HepG2 (cell line): ENCODE data around the gene C17orf75. TPM values are rescaled to one million over a fixed set of nuclear protein-coding genes. Genes with fewer than 3 reads are reported as not detected.

Experiments used
- FOXA3 ChIP-seq: IDR thresholded peaks from 2 replicates; pipeline ENCODE4 v1.6.1; 2016; ENCODE audit warnings: missing genetic modification reagents, missing compliant biosample characterization
- GATA4 ChIP-seq: sonication (generic); IDR thresholded peaks from 2 replicates; pipeline ENCODE4 v1.6.1; 2016; ENCODE audit warnings: antibody characterized with exemption, low read depth, borderline replicate concordance
- ISX ChIP-seq: sonication (generic); formaldehyde crosslinking; conservative IDR thresholded peaks from 2 replicates; pipeline ENCODE4 v1.5.0; 2020; ENCODE audit warnings: missing genetic modification reagents
- MAZ ChIP-seq, 2 experiments: sonication (generic) in 1 of 2; formaldehyde crosslinking in 1 of 2; IDR thresholded peaks; 2 replicates each; pipeline versions ENCODE4 v1.5.0 to v1.6.1; 2012 to 2020; ENCODE audit warnings: low read depth in 2 of 2, mild to moderate bottlenecking in 2 of 2, borderline replicate concordance in 1 of 2, improper control_type of control experiment in 1 of 2, low read length in 1 of 2, missing genetic modification reagents in 1 of 2, moderate library complexity in 1 of 2
- NFRKB ChIP-seq: fragments of 450-650 bp; IDR thresholded peaks from 2 replicates; pipeline ENCODE4 v1.6.1; 2017
- NR2C2 ChIP-seq: sonication (generic); formaldehyde crosslinking; IDR thresholded peaks from 2 replicates; pipeline ENCODE4 v1.4.0; 2020; ENCODE audit warnings: missing genetic modification reagents, mild to moderate bottlenecking, moderate library complexity, borderline replicate concordance
- POLR2A ChIP-seq, 2 experiments: IDR thresholded peaks; 2 replicates each; pipeline ENCODE4 v1.6.1; 2011; ENCODE audit warnings: low read depth in 2 of 2, low read length in 2 of 2, mild to moderate bottlenecking in 1 of 2, moderate library complexity in 1 of 2; ENCODE audit not compliant: insufficient read depth in 1 of 2
- RAD51 ChIP-seq: fragments of 450-650 bp; IDR thresholded peaks from 2 replicates; pipeline ENCODE4 v1.6.1; 2016; ENCODE audit warnings: borderline replicate concordance
- RFXANK ChIP-seq: IDR thresholded peaks from 2 replicates; pipeline ENCODE4 v1.6.1; 2016
- ZBTB21 ChIP-seq: sonication (generic); formaldehyde crosslinking; IDR thresholded peaks from 2 replicates; pipeline ENCODE4 v1.4.0; 2020; ENCODE audit warnings: missing genetic modification reagents
- ZBTB37 ChIP-seq: sonication (generic); formaldehyde crosslinking; IDR thresholded peaks from 2 replicates; pipeline ENCODE4 v1.4.0; 2020; ENCODE audit warnings: mild to moderate bottlenecking, missing genetic modification reagents
- ZNF382 ChIP-seq: sonication (generic); formaldehyde crosslinking; IDR thresholded peaks from 2 replicates; pipeline ENCODE4 v1.5.0; 2020; ENCODE audit warnings: missing genetic modification reagents, mild to moderate bottlenecking, borderline replicate concordance
- ZNF672 ChIP-seq: sonication (generic); formaldehyde crosslinking; IDR thresholded peaks from 2 replicates; pipeline ENCODE4 v1.8.1; 2022; ENCODE audit warnings: missing genetic modification reagents
- ZNF713 ChIP-seq: sonication (generic); formaldehyde crosslinking; IDR thresholded peaks from 2 replicates; pipeline ENCODE4 v1.4.0; 2020; ENCODE audit warnings: mild to moderate bottlenecking, missing genetic modification reagents
- ZNF75D ChIP-seq: sonication (generic); formaldehyde crosslinking; IDR thresholded peaks from 2 replicates; pipeline ENCODE4 v1.8.1; 2023; ENCODE audit warnings: missing genetic modification reagents, mild to moderate bottlenecking, borderline replicate concordance
- ZZZ3 ChIP-seq: sonication (generic); formaldehyde crosslinking; IDR thresholded peaks from 2 replicates; pipeline ENCODE4 v1.4.0; 2020; ENCODE audit warnings: missing genetic modification reagents, mild to moderate bottlenecking, borderline replicate concordance
- polyA plus RNA-seq, 8 experiments: library from polyadenylated mRNA; depleted of rRNA in 3 of 8; stranded (reverse) in 7 of 8; unstranded in 1 of 8; fragments of >200 nt; fragmentation: Illumina TruSeq in 4 of 8; extraction: Trizol in 4 of 8; gene quantifications; 2 replicates each; pipeline versions ENCODE4 v1.2.1 to v1.2.3, GENCODE V29; 2011 to 2016; ENCODE audit warnings: low read depth in 4 of 8, missing spikeins in 1 of 8, mixed read lengths in 1 of 8; ENCODE audit not compliant: insufficient read depth in 1 of 8
- total RNA-seq, 5 experiments: library from RNA; depleted of rRNA; stranded (reverse); fragments of >200 nt; fragmentation: Illumina TruSeq; extraction: Trizol; gene quantifications; 2 replicates each; pipeline ENCODE4 v1.2.3, GENCODE V29; 2016; ENCODE audit warnings: low read depth in 1 of 5
- TF ChIP-seq, protein P1 (sequence below): sonication (generic); formaldehyde crosslinking; IDR thresholded peaks from 2 replicates; pipeline ENCODE4 v1.5.0; 2020; ENCODE audit warnings: missing genetic modification reagents
- TF ChIP-seq, protein P2 (sequence below): sonication (generic); formaldehyde crosslinking; IDR thresholded peaks from 2 replicates; pipeline ENCODE4 v1.9.0; 2021; ENCODE audit warnings: mild to moderate bottlenecking, missing genetic modification reagents
- TF ChIP-seq, protein P3 (sequence below): sonication (generic); formaldehyde crosslinking; IDR thresholded peaks from 2 replicates; pipeline ENCODE4 v1.8.1; 2022; ENCODE audit warnings: mild to moderate bottlenecking, missing genetic modification reagents

The C17orf75 gene
- total and polyA plus RNA-seq, 2 of the 13 experiments (the other 11 are each of a cell fraction or from before 2014, with no cell fraction given): 16.2 to 33.0 TPM

DNA sequence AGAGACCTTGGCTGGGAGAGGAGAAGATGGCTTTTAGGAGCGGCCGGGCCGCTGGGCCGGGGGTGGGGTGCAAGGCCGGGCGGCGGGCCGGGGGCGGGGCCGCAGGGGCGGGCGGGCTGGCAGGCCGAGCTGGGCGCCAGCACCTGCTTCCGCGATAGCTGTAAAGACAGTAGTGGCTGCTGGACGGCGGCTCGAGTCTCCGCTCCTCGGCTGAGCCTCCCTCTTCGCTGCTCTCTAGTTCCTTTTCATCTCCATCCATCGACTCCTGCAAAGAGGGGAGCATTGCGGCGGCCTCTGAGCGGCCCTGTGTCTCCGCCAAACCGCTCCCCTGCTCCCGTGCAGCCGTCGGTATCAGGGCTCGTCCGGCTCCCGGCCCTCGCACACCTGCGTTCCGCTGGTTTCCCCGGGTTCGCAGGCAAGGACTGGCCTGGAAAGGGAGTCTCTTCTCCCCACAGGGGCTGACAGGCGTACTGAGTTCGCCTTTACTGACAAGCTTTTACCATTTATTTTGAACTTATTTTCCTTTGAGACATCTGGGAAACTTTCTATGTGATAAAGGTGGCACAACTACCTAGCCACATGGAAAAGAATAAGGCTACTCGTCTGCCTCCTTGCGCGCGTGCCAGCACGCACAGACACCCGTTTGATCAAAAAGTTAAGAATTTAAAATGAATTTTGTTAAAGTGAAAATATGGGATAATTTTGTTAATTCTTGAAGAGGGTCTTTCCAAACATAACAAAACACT lies at the start of gene C17orf75 (continued):
- TF ChIP-seq GATA4 (no peak), MAZ (IDR thresholded peaks at IDR 0.05; ENCODE audit: borderline replicate concordance, low read depth, low read length) (peak; percentile 77; the same call in 1 of the 2 replicates), MAZ (CRISPR knock-in tag; IDR thresholded peaks at IDR 0.05; ENCODE audit: low read depth) (peak; percentile 85), NR2C2 (CRISPR knock-in tag) (peak; percentile 76), ZBTB37 (CRISPR knock-in tag) (no peak), FOXA3 (CRISPR knock-in tag) (peak; percentile 72), ZNF713 (CRISPR knock-in tag) (0 out of 2 replicates have a peak, but pooled peaks have one; percentile 29), RAD51 (no peak), ZNF75D (CRISPR knock-in tag) (no peak), ISX (CRISPR knock-in tag) (no peak), ZNF672 (CRISPR knock-in tag) (no peak), NFRKB (no peak), ZNF382 (CRISPR knock-in tag) (no peak), POLR2A (IDR thresholded peaks at IDR 0.05; ENCODE audit: insufficient read depth in 1 of 2, low read depth in 2 of 2, low read length in 2 of 2) (peak; percentile 63 to 80), ZBTB21 (CRISPR knock-in tag) (no peak), ZZZ3 (CRISPR knock-in tag) (peak; percentile 85; the same call in 1 of the 2 replicates), RFXANK (no peak)
- TF ChIP-seq, protein P1, sequence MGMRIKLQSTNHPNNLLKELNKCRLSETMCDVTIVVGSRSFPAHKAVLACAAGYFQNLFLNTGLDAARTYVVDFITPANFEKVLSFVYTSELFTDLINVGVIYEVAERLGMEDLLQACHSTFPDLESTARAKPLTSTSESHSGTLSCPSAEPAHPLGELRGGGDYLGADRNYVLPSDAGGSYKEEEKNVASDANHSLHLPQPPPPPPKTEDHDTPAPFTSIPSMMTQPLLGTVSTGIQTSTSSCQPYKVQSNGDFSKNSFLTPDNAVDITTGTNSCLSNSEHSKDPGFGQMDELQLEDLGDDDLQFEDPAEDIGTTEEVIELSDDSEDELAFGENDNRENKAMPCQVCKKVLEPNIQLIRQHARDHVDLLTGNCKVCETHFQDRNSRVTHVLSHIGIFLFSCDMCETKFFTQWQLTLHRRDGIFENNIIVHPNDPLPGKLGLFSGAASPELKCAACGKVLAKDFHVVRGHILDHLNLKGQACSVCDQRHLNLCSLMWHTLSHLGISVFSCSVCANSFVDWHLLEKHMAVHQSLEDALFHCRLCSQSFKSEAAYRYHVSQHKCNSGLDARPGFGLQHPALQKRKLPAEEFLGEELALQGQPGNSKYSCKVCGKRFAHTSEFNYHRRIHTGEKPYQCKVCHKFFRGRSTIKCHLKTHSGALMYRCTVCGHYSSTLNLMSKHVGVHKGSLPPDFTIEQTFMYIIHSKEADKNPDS (CRISPR knock-in tag): no peak
- TF ChIP-seq, protein P2, sequence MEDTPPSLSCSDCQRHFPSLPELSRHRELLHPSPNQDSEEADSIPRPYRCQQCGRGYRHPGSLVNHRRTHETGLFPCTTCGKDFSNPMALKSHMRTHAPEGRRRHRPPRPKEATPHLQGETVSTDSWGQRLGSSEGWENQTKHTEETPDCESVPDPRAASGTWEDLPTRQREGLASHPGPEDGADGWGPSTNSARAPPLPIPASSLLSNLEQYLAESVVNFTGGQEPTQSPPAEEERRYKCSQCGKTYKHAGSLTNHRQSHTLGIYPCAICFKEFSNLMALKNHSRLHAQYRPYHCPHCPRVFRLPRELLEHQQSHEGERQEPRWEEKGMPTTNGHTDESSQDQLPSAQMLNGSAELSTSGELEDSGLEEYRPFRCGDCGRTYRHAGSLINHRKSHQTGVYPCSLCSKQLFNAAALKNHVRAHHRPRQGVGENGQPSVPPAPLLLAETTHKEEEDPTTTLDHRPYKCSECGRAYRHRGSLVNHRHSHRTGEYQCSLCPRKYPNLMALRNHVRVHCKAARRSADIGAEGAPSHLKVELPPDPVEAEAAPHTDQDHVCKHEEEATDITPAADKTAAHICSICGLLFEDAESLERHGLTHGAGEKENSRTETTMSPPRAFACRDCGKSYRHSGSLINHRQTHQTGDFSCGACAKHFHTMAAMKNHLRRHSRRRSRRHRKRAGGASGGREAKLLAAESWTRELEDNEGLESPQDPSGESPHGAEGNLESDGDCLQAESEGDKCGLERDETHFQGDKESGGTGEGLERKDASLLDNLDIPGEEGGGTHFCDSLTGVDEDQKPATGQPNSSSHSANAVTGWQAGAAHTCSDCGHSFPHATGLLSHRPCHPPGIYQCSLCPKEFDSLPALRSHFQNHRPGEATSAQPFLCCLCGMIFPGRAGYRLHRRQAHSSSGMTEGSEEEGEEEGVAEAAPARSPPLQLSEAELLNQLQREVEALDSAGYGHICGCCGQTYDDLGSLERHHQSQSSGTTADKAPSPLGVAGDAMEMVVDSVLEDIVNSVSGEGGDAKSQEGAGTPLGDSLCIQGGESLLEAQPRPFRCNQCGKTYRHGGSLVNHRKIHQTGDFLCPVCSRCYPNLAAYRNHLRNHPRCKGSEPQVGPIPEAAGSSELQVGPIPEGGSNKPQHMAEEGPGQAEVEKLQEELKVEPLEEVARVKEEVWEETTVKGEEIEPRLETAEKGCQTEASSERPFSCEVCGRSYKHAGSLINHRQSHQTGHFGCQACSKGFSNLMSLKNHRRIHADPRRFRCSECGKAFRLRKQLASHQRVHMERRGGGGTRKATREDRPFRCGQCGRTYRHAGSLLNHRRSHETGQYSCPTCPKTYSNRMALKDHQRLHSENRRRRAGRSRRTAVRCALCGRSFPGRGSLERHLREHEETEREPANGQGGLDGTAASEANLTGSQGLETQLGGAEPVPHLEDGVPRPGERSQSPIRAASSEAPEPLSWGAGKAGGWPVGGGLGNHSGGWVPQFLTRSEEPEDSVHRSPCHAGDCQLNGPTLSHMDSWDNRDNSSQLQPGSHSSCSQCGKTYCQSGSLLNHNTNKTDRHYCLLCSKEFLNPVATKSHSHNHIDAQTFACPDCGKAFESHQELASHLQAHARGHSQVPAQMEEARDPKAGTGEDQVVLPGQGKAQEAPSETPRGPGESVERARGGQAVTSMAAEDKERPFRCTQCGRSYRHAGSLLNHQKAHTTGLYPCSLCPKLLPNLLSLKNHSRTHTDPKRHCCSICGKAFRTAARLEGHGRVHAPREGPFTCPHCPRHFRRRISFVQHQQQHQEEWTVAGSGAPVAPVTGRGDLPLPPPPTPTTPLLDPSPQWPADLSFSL (CRISPR knock-in tag): no peak; the same call in 1 of the 2 replicates
- TF ChIP-seq, protein P3, sequence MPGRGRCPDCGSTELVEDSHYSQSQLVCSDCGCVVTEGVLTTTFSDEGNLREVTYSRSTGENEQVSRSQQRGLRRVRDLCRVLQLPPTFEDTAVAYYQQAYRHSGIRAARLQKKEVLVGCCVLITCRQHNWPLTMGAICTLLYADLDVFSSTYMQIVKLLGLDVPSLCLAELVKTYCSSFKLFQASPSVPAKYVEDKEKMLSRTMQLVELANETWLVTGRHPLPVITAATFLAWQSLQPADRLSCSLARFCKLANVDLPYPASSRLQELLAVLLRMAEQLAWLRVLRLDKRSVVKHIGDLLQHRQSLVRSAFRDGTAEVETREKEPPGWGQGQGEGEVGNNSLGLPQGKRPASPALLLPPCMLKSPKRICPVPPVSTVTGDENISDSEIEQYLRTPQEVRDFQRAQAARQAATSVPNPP (CRISPR knock-in tag): no peak
